Body of pancreas (tissue), 4 donors: ENCODE results near the gene NTSR2.

Experiments used
- CTCF ChIP-seq, 7 experiments: fragments of 450-650 bp in 4 of 7; fragments of 200-600 bp in 3 of 7; sonication (generic) in 3 of 7; IDR thresholded peaks; one replicate each; pipeline ENCODE4 v1.5.1; 2016 to 2019; ENCODE audit warnings: antibody characterized with exemption in 7 of 7
- POLR2A ChIP-seq, 3 donors: fragments of 450-650 bp; IDR thresholded peaks; one replicate each; pipeline ENCODE4 v1.6.1; 2016; ENCODE audit warnings: antibody characterized with exemption in 3 of 3, mild to moderate bottlenecking in 2 of 3

GRCh38 chr2:11662882-11663281, 7.1 kb downstream of the NTSR2 start:
- TF ChIP-seq CTCF (IDR thresholded peaks at IDR 0.05) (no peak), POLR2A (IDR thresholded peaks at IDR 0.05) (no peak)
